ENCODE data around the gene DNMT3L.

DNA sequence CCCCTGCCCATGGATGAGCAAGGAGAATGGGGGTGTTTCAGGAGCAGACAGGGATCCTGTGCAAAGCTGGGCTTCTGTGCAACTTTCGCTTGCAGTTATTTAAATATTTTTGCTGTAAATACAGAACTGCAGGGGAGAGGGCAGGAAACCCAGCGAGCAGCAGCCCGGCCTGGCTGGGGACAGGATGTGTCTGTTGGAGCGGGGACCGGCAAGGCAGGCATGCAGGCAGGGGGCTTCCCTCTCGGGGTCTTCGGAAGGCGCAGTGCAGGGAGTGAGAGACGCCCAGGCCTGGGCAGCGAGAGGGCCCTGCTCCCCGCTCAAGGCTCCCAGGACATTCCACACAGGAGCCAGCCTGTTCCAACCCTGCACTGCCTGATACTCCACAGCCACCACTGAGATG is 22.3 kb upstream of the DNMT3L start:
- TF ChIP-seq, protein P1, sequence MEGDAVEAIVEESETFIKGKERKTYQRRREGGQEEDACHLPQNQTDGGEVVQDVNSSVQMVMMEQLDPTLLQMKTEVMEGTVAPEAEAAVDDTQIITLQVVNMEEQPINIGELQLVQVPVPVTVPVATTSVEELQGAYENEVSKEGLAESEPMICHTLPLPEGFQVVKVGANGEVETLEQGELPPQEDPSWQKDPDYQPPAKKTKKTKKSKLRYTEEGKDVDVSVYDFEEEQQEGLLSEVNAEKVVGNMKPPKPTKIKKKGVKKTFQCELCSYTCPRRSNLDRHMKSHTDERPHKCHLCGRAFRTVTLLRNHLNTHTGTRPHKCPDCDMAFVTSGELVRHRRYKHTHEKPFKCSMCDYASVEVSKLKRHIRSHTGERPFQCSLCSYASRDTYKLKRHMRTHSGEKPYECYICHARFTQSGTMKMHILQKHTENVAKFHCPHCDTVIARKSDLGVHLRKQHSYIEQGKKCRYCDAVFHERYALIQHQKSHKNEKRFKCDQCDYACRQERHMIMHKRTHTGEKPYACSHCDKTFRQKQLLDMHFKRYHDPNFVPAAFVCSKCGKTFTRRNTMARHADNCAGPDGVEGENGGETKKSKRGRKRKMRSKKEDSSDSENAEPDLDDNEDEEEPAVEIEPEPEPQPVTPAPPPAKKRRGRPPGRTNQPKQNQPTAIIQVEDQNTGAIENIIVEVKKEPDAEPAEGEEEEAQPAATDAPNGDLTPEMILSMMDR (conservative IDR thresholded peaks at IDR 0.05): no peak
- no peak for TF ChIP-seq ZFX (IDR thresholded peaks at IDR 0.05)

All from C4-2B (cell line).